ENCODE measurements around the gene TMEM91.

DNA sequence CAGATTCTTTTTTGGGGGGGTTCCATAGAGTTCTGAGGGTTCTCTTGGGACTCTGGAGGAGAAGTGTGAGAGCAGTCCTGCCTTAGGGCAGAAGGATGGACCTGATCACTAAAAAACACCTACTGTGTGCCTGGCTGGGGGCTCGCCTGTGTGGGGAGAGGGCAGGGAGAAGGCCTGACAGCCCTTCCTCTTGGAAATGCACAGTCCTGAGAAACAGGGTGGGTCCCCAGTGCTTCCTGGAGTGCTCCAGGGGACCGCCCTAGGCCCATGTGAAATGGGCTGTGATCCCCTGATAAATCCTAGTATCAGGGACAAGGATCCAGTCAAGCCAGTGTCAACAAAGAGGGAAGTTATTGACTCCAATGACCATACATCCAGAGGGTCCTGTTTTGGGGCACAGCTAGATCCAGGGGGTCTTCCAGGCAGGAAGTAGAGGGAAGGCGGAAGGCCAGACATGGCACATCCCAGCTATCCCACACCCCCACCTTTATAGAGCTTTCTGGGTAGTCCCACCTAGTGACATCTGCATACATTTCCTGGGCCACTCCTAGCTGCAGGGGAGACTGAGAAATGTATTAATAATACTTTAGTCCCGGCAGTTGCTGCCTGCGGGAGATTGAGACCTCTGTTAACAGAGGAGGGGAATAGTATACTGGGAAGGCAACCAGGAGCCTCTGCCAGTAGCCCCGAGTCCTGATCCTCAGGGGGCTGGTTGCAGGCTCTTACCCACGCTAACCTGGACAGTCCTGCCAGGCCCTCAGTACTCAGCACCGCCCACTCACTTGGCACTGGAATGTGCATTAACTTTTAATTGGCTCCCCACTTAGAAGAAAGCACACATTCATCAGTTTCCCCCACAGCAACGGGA lies 35.0 kb downstream of the TMEM91 start:
- TF ChIP-seq, protein P1, sequence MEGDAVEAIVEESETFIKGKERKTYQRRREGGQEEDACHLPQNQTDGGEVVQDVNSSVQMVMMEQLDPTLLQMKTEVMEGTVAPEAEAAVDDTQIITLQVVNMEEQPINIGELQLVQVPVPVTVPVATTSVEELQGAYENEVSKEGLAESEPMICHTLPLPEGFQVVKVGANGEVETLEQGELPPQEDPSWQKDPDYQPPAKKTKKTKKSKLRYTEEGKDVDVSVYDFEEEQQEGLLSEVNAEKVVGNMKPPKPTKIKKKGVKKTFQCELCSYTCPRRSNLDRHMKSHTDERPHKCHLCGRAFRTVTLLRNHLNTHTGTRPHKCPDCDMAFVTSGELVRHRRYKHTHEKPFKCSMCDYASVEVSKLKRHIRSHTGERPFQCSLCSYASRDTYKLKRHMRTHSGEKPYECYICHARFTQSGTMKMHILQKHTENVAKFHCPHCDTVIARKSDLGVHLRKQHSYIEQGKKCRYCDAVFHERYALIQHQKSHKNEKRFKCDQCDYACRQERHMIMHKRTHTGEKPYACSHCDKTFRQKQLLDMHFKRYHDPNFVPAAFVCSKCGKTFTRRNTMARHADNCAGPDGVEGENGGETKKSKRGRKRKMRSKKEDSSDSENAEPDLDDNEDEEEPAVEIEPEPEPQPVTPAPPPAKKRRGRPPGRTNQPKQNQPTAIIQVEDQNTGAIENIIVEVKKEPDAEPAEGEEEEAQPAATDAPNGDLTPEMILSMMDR (IDR thresholded peaks at IDR 0.05; ENCODE audit: poor library complexity), result no peak
- TF ChIP-seq EZH2 (IDR thresholded peaks at IDR 0.05; ENCODE audit: borderline replicate concordance) (no peak), EZH2phosphoT487 (IDR thresholded peaks at IDR 0.05; ENCODE audit: low read depth, severe bottlenecking, unreplicated experiment) (no peak)
